Smooth muscle cell of the umbilical artery (primary cell): ENCODE data around the gene COL9A2. TPM values are rescaled to one million over a fixed set of nuclear protein-coding genes. Genes with fewer than 3 reads are reported as not detected.

Experiments
- total RNA-seq: library from RNA; depleted of rRNA; stranded (reverse); fragments of >200 nt; gene quantifications from 2 replicates; pipeline ENCODE4 v1.2.3, GENCODE V29; 2014

Gene COL9A2
- total RNA-seq: 0.59 and 0.78 TPM in 2 replicates

DNA sequence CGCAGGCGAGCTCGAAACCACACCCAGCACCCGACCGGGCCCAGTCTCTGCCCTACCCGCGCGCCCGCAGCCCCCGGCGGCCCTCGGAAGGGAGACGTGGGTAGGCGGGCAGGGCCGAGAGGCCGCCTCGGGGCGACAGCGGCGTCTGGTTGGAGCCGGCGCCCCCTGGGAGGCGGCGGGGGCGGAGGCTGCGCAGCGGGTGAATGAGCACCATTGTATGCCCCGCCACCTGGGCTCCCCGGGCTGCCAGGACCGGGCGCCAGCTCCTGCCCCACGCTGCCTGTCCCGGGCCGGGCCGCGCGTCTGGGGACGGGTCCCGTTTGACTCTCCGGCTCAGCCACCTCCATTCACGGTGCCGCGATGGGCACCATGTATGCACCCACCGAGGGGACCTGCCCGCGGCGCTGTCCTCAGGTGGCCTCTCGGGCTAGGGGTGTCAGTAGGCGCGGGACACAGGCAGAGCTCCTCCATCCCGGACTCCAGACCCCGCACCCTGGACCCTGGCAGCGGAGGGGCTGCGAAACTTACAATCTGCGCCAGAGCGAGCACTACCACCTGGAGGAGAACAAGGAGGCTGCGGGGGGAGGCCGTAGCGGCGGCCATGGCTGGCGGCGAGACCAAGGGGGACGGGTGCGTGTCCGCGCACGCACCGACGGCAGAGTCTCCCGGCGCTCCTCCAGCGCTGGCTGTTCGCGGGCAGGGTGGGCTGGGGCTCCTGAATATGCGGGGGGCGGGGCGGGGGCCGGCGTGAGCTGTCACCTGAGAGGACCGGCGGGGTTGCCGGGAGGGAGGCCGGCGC is at the start of gene COL9A2:
Gene COL9A2, minus strand, starts transcription at position 692 of the 799 bp plus-strand sequence. Its CDS starts 89 bp downstream, at position 603.

GRCh38 chr1:40257688-40258444 is 59.2 kb downstream of the COL9A2 start, which contains the start of gene ZMPSTE24:
ZMPSTE24 (plus strand) TSS chr1:40258236; CDS start chr1:40258272, 36 bp downstream.

Other genes with a start within 250 kb of the COL9A2 start
- gene PPT1, start 220.0 kb downstream of the COL9A2 start, total RNA-seq: 38.0 and 54.5 TPM in 2 replicates
- gene RLF, start 155.9 kb downstream of the COL9A2 start, total RNA-seq: 33.6 and 38.3 TPM in 2 replicates
- not detected in 2 replicates for gene TMCO2, start 69.3 kb downstream of the COL9A2 start, total RNA-seq
- 58.8 and 76.5 TPM in 2 replicates for gene ZMPSTE24, start 59.0 kb downstream of the COL9A2 start, total RNA-seq
- gene SMAP2, start 56.4 kb upstream of the COL9A2 start, total RNA-seq: 13.1 and 25.0 TPM in 2 replicates
- gene ZFP69B, start 133.2 kb upstream of the COL9A2 start, total RNA-seq: 3.9 and 8.2 TPM in 2 replicates
- gene ZFP69, start 160.0 kb upstream of the COL9A2 start, total RNA-seq: 3.0 and 3.7 TPM in 2 replicates
- 5.9 and 9.6 TPM in 2 replicates for gene EXO5, start 191.5 kb upstream of the COL9A2 start, total RNA-seq
- 3.8 and 6.2 TPM in 2 replicates for gene ZNF684, start 214.4 kb upstream of the COL9A2 start, total RNA-seq